Loucy (cell line): ENCODE data around the gene TOPAZ1.

Source experiments
- H2AFZ ChIP-seq: fragments of 200-600 bp; sonication (generic); 2 replicates; pipeline ENCODE4 v1.6.0; 2016; ENCODE audit warnings: antibody characterized with exemption, mild to moderate bottlenecking, low read length, moderate library complexity
- H3F3A ChIP-seq: fragments of 200-600 bp; 2 replicates; pipeline ENCODE4 v1.6.0; 2016; ENCODE audit warnings: antibody characterized with exemption, low read depth, mild to moderate bottlenecking
- H3K27me3 ChIP-seq: fragments of 200-600 bp; sonication (generic); 2 replicates; pipeline ENCODE4 v1.6.1; 2014; ENCODE audit warnings: low read length, mild to moderate bottlenecking; ENCODE audit not compliant: insufficient read depth, poor library complexity, severe bottlenecking
- H3K36me3 ChIP-seq: fragments of 200-600 bp; sonication (generic); 2 replicates; pipeline ENCODE4 v1.6.1; 2016; ENCODE audit warnings: low read length; ENCODE audit not compliant: insufficient read depth
- H3K4me1 ChIP-seq: fragments of 200-600 bp; sonication (generic); 2 replicates; pipeline ENCODE4 v1.5.1; 2014; ENCODE audit warnings: low read length, mild to moderate bottlenecking; ENCODE audit not compliant: insufficient read depth, poor library complexity, severe bottlenecking
- H3K4me2 ChIP-seq: fragments of 200-600 bp; sonication (generic); 2 replicates; pipeline ENCODE4 v1.6.0; 2014; ENCODE audit warnings: antibody characterized with exemption, low read length, low read depth, mild to moderate bottlenecking; ENCODE audit not compliant: poor library complexity, severe bottlenecking
- H3K4me3 ChIP-seq: fragments of 200-600 bp; sonication (generic); 2 replicates; pipeline ENCODE4 v1.5.1; 2014; ENCODE audit warnings: low read length, mild to moderate bottlenecking, mixed read lengths; ENCODE audit not compliant: poor library complexity, severe bottlenecking
- H3K79me2 ChIP-seq: fragments of 200-600 bp; sonication (generic); 2 replicates; pipeline ENCODE4 v1.6.1; 2014; ENCODE audit warnings: low read length; ENCODE audit not compliant: insufficient read depth
- H3K9ac ChIP-seq: fragments of 200-600 bp; sonication (generic); 2 replicates; pipeline ENCODE4 v1.6.0; 2014; ENCODE audit warnings: mild to moderate bottlenecking, low read depth, low read length, moderate library complexity; ENCODE audit not compliant: poor library complexity, severe bottlenecking
- H3K9me2 ChIP-seq: fragments of 200-600 bp; sonication (generic); replicated peaks from 2 replicates; pipeline ENCODE4 v1.6.1; 2016; ENCODE audit warnings: low read depth, low read length, mixed read lengths
- H3K9me3 ChIP-seq: fragments of 200-600 bp; sonication (generic); 2 replicates; pipeline ENCODE4 v1.6.1; 2014; ENCODE audit warnings: mild to moderate bottlenecking, antibody characterized with exemption, low read length, low read depth; ENCODE audit not compliant: insufficient read depth
- H4K20me1 ChIP-seq: fragments of 200-600 bp; sonication (generic); 2 replicates; pipeline ENCODE4 v1.6.0; 2014; ENCODE audit warnings: antibody characterized with exemption, low read length, mild to moderate bottlenecking; ENCODE audit not compliant: insufficient read depth, poor library complexity, severe bottlenecking
- CTCF ChIP-seq: fragments of 200-600 bp; sonication (generic); conservative IDR thresholded peaks from 2 replicates; pipeline ENCODE4 v1.5.1; 2014; ENCODE audit warnings: mild to moderate bottlenecking, antibody characterized with exemption, low read length
- EZH2phosphoT487 ChIP-seq: fragments of 200-600 bp; IDR thresholded peaks from 2 replicates; pipeline ENCODE4 v1.6.1; 2018; ENCODE audit warnings: antibody characterized with exemption, mild to moderate bottlenecking, moderate library complexity, borderline replicate concordance

TOPAZ1 gene

GRCh38 chr3:44338010-44338827, 96.5 kb downstream of the TOPAZ1 start, which contains the start of gene TCAIM:
TSS of gene TCAIM (plus strand) at chr3:44338766. CDS start at chr3:44354783, 16,017 bp downstream.
- Histone ChIP-seq H2AFZ (peak within 1 kb of the TSS; percentile 92), H3K4me3 (peak within 1 kb of the TSS; percentile 93), H3K27me3 (no peaks in the 10 kb centered on the region), H3K4me2 (peak within 1 kb of the TSS; percentile 96), H3K9me2 (no peaks in the 10 kb centered on the region), H4K20me1 (peaks cover 18% of the 10 kb centered on the region), H3F3A (no peaks in the 10 kb centered on the region), H3K4me1 (peaks cover 37% of the 10 kb centered on the region), H3K9ac (peak within 1 kb of the TSS; percentile 82), H3K79me2 (peaks cover 31% of the 10 kb centered on the region), H3K36me3 (no peaks in the 10 kb centered on the region), H3K9me3 (no peaks in the 10 kb centered on the region)
- TF ChIP-seq EZH2phosphoT487 (no peak), CTCF (no peak)

- peak overlapping the region; percentile 93 for H3K4me3 ChIP-seq
- TF ChIP-seq EZH2phosphoT487: no peak
- TF ChIP-seq CTCF: no peak
- no peaks in the 10 kb centered on the region for H3K36me3 ChIP-seq
- peaks cover 37% of the 10 kb centered on the region for H3K4me1 ChIP-seq
- H3K4me2 ChIP-seq: peak overlapping the region; percentile 96
- H3F3A ChIP-seq: no peaks in the 10 kb centered on the region
- peak overlapping the region; percentile 82 for H3K9ac ChIP-seq
- peaks cover 18% of the 10 kb centered on the region for H4K20me1 ChIP-seq
- peaks cover 35% of the 10 kb centered on the region for H3K79me2 ChIP-seq
- no peaks in the 10 kb centered on the region for H3K27me3 ChIP-seq
- no peaks in the 10 kb centered on the region for H3K9me2 ChIP-seq
- H2AFZ ChIP-seq: peak overlapping the region; percentile 92; the same call in 1 of the 2 replicates
- no peaks in the 10 kb centered on the region for H3K9me3 ChIP-seq
Measured at GRCh38 chr3:44338828-44339127, 97.1 kb downstream of the TOPAZ1 start.

- H4K20me1 ChIP-seq: peaks cover 18% of the 10 kb centered on the region
- TF ChIP-seq CTCF (no peak), EZH2phosphoT487 (no peak)
Measured at GRCh38 chr3:44339181-44340057, 97.7 kb downstream of the TOPAZ1 start.

More at GRCh38 chr3:44339181-44340057, 97.7 kb downstream of the TOPAZ1 start:
- Histone ChIP-seq H3K9me2 (no peaks in the 10 kb centered on the region), H3K36me3 (no peaks in the 10 kb centered on the region), H3K27me3 (no peaks in the 10 kb centered on the region), H3K4me1 (peaks cover 37% of the 10 kb centered on the region), H3K4me2 (peak overlapping the region; percentile 96), H3K9me3 (no peaks in the 10 kb centered on the region), H3K79me2 (peaks cover 35% of the 10 kb centered on the region), H2AFZ (peak overlapping the region; percentile 92; the same call in 1 of the 2 replicates), H3K9ac (peak overlapping the region; percentile 82), H3F3A (no peaks in the 10 kb centered on the region), H3K4me3 (peak overlapping the region; percentile 93)
